GM19463 (cell line): ENCODE data around the gene ZNF287.

ENCODE experiments used
- ATAC-seq: cut with Tn5 transposase; IDR thresholded peaks from one replicate; pipeline ENCODE4 v1.9.1; 2021; ENCODE audit warnings: mild to moderate bottlenecking, moderate library complexity; ENCODE audit not compliant: unreplicated experiment

The ZNF287 gene

DNA sequence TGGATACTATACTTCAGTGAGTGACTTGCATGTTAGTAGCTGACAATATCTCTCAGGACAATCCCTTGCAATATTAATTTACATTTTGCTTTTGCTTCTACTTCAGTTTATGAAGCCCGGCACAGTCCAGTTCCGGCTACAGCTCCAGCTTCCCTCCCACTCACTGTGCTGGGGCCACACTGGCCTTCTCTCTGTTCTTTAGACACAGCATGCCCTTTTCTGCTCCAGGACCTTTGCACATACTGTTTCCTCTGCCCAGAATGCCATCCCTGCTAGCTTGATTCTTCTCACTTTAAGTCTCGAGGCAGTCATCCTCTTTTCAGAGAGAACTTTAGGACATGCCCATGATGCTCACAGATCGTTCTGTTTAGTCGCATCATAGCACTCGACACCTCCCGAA is 51.5 kb downstream of the ZNF287 start:
- no peak for ATAC-seq

DNA sequence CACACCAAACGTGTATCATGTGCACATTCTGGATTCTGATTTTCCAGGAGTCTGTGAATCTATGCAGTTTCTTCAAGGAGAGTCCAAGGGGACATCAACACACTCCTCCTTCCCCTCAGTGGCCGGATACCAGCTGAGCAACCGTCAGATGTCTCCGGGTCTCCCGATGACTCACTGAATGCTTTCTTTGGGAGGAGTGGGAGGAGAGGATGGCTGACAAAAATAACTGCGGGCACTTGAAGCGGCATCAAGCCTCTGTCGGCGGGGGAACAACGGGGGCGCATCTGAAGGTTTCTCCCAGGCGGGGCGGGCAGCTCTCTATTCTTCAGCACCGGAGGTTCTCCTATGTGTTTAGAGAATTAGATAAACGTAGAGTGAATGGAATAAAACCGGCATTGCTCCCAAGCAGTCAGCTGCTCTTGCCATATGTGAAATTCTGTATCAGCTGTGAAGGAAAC is 52.4 kb downstream of the ZNF287 start:
- ATAC-seq = no peak

DNA sequence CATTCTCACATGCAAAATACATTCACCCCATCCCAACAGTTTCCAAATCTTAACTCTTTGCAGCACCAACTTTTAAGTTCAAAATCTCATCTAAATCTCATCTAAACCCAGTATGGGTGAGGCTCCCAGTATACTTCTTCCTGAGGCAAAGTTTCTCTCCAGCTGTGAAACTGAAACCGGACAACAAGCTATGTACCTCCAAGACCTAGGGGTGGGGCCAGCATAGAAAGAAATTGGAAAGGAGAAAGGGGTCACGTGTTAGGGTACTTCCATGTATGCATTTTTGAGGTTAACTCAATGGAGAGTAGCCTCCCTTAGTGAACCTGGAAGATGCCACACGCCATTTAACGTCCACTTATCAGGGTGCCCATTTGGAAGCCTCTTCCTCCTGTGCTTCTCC is 53.1 kb downstream of the ZNF287 start:
- ATAC-seq = no peak

DNA sequence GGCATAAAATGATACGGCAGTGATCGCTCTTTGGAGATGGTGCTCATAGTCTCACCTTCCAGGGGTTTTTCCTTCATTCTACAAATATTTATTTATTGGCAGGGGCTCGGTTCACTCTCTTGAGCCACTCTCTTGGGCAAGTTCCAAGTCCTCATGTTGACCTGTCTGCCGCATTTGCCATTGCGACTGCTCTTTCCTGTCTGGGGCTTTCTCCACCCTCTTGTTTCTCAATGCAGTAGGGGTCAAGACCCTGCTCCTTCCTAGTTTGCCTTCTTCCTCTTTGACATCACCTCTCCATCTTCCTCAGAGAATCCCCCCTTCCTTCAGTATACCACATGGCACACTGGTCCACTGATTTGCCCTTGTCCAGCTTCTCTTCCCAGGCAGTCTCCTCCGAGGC is 55.1 kb downstream of the ZNF287 start:
- no peak for ATAC-seq

DNA sequence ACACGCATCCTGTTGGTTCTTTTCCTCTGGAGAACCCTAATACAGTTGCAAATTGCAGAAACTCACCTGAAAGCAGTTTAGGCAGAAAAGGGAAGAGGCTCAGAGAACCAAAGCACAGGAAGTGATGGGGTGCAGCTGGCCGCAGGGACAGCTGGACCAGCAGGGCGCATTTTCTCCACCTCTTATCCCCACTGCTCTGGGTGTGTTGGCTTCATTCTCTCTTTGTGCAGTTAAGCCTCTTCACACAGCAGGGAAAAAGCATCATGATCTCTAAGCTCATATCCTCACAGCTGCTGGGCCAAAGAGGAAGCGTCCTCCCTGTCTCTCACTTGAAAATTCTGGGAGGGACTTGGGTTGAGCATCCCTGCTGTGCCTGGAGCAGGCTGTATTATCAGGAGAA is 57.0 kb downstream of the ZNF287 start:
- no peak for ATAC-seq

DNA sequence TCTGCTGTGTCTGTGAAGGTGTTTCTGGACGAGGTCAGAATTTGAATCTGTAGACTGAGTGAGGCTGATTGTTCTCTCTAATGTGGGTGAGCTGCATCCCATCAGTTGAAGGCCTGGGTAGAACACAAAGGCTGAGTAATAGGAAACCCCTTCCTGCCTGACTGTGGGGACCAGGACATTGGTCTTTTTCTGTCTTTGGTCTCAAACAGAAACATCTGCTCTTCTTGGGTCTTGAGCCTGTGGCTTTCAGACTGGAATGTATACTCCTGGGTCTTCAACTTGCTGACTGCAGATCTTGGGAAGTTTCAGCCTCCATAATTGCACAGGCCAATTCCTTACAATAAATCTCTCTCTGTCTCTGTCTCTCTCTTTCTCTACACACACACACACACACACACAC is 57.4 kb downstream of the ZNF287 start:
- no peak for ATAC-seq

DNA sequence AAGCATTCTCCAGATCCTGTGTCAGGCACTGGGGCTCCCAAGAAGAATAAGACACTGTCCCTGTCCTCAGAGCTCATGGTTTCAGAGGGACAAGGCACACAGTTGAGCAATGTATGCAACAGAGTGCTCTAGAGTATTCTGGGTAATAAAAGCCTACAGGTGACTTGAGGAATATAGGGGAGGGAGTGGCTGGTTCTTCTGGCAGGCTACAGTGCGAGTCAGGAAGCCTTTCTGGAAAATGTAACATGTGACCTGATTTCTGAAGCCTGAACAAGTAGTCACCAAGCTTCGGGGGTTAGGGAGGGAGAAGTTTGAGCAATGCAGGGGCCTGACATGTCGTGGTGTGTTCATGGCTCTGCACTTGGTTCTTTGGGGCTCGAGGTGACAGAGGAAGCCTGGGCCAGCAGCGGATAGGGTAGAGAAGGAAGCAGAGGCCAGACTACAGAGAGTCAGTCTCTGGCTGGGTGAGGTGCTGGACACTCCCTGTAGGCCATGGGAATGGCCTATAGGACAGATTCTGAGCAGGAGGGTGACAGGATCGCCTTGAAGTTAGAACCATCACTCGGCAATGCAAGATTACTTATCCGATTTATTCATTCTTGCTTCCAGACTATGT is 61.0 kb downstream of the ZNF287 start:
- no peak for ATAC-seq

DNA sequence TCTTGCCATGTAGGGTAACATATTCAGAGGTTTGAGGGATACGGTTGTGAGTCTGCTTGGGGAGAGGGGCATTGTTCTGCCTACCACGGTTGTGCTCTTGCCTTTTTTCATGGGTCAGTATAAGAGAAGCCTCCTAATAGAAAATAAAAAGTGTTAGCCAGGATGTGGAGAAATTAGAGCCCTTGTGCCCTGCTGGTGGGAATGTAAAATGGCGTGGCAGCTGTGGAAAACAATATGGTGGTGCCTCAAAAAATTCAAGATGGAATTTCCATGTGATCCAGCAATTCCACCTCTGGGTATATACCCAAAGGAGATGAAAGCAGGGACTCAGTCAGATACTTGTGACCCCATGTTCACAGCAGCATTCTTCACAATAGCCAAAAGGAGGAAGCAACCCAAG is 62.8 kb downstream of the ZNF287 start:
- ATAC-seq = no peak

DNA sequence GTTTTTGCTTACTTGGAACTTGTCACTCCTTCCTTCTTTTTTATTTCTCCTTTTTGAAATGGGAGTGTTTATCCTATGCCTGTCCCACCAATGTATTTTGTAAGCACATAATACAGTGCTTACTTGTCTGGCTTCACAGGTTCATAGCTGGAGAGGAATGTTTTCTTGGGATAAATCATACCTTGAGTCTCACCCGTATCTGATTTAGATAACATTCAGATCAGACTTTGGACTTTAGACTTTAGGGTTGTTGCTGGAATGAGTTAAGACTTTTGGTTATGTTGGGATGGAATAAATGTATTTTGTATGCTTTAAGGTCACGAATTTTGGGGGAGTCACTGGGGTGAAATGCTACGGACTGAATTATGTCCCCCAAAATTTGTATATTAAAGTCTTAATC is 64.0 kb downstream of the ZNF287 start:
- no peak for ATAC-seq
